BLaER1 (cell line): ENCODE measurements around the gene EIPR1.
"Not testable (repeated sequence)": the region's sequence is repeated elsewhere in the genome, so short reads cannot be mapped to it uniquely, and the experiment has no call there.

ENCODE experiments used
- H3K27ac ChIP-seq: shearing (Covaris generic); formaldehyde crosslinking; 2 replicates; pipeline ENCODE4 v1.8.1; 2022
- H3K27me3 ChIP-seq: shearing (Covaris generic); formaldehyde crosslinking; 2 replicates; pipeline ENCODE4 v1.8.1; 2022
- H3K36me3 ChIP-seq: shearing (Covaris generic); formaldehyde crosslinking; 2 replicates; pipeline ENCODE4 v1.8.1; 2022
- H3K4me1 ChIP-seq: shearing (Covaris generic); formaldehyde crosslinking; 2 replicates; pipeline ENCODE4 v1.8.1; 2022
- H3K4me2 ChIP-seq: shearing (Covaris generic); formaldehyde crosslinking; 2 replicates; pipeline ENCODE4 v1.8.1; 2022
- H3K4me3 ChIP-seq: shearing (Covaris generic); formaldehyde crosslinking; 2 replicates; pipeline ENCODE4 v1.8.1; 2022
- H3K9ac ChIP-seq: shearing (Covaris generic); formaldehyde crosslinking; 2 replicates; pipeline ENCODE4 v1.8.1; 2022
- H3K9me3 ChIP-seq: shearing (Covaris generic); formaldehyde crosslinking; 2 replicates; pipeline ENCODE4 v1.8.1; 2022
- H4K20me1 ChIP-seq: shearing (Covaris generic); formaldehyde crosslinking; 2 replicates; pipeline ENCODE4 v1.8.1; 2022
- Cebpa-rat ChIP-seq: shearing (Covaris generic); IDR thresholded peaks from 2 replicates; pipeline ENCODE4 v1.8.1; 2022

Gene EIPR1

DNA sequence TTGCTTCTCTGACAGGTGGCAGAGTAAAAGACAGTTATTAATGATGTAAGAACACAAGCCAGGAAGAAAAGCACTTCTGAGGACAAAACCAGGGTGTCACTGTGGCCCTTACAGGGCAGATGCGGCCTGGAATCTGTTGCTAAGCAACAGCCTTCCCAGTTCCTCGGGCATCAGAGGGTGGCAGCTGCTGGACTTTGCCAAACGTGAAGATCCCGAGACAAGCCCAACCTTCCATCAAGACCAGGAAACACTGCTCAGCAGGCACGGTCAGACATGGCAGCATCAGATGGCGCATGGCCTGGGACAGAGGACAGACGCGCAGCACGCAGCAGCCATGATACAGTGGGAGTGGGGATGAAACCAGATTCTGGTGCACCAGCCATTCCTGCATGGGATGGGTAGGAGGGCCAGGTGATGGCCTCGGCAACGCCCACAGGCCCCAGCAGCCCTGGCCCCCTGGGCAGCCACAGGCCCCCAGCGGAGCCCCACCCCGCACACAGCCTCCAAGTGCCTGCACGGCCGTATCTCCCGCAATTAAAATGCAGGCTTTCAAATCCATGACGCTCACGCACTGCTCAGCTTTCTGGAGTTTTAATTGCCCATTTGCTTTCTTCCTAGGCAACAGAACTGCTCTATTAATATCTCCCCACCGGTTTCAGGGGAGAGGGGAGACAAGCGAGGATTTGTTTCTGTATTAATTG is 89.0 kb downstream of the EIPR1 start:
- no peak overlapping the region; the same call in 1 of the 2 replicates for H3K4me3 ChIP-seq
- no peak overlapping the region for H3K27ac ChIP-seq
- no peak for TF ChIP-seq Cebpa-rat
- no peaks in the 10 kb centered on the region for H3K4me1 ChIP-seq
- 0 out of 2 replicates have a peak, but pooled peaks cover 7% of the 10 kb centered on the region for H4K20me1 ChIP-seq
- H3K9me3 ChIP-seq: peaks cover 55% of the 10 kb centered on the region
- no peak overlapping the region for H3K4me2 ChIP-seq
- H3K27me3 ChIP-seq: no peaks in the 10 kb centered on the region
- H3K9ac ChIP-seq: no peak overlapping the region
- H3K36me3 ChIP-seq: peaks cover 50% of the 10 kb centered on the region

DNA sequence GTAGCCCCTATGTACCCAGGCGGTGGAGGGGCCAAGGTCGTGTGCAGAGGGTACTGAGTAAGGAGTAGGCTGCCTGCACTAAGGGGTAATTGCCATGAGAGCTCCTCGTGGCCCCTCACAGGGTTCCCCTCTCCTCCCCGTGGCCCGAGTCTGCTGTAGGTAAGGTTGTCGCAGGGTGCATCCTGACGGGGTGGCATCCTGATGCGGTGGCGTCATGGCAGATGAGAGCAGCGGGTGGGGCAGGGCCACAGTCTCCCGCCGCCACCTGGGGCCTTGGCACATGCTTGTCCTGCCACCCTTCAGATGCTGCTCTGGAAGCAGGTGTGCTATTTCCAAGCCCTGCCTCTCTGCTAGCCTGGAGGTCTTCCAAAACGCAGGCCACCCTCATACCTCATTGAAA is 89.7 kb downstream of the EIPR1 start:
- no peak overlapping the region for H3K27ac ChIP-seq
- H3K4me3 ChIP-seq: no peak overlapping the region; the same call in 1 of the 2 replicates
- no peak overlapping the region for H3K4me2 ChIP-seq
- H3K27me3 ChIP-seq: no peaks in the 10 kb centered on the region
- H3K9me3 ChIP-seq: peaks cover 55% of the 10 kb centered on the region
- peaks cover 50% of the 10 kb centered on the region for H3K36me3 ChIP-seq
- H3K4me1 ChIP-seq: no peaks in the 10 kb centered on the region
- no peak for TF ChIP-seq Cebpa-rat
- H4K20me1 ChIP-seq: no peaks in the 10 kb centered on the region; the same call in 1 of the 2 replicates
- H3K9ac ChIP-seq: no peak overlapping the region

DNA sequence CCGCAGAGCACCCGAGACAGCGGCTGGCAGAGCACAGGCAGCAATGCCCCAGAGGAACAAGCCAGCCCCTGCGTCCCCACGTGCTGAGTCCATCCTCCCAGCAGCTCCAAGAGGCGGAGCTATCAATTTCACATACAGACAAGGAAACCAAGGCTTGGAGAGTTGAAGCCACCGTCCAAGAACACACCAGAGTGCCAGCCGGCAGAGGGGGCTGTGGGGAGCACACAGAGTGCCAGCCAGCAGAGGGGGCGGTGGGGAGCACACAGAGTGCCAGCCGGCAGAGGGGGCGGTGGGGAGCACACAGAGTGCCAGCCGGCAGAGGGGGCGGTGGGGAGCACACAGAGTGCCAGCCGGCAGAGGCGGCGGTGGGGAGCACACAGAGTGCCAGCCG is 91.0 kb downstream of the EIPR1 start:
- not testable (repeated sequence) for H3K4me3 ChIP-seq, H3K4me1 ChIP-seq, H3K27me3 ChIP-seq, H3K27ac ChIP-seq, H3K4me2 ChIP-seq, H3K9ac ChIP-seq, H4K20me1 ChIP-seq
- H3K9me3 ChIP-seq: peaks cover 55% of the 10 kb centered on the region
- H3K36me3 ChIP-seq: peaks cover 42% of the 10 kb centered on the region

DNA sequence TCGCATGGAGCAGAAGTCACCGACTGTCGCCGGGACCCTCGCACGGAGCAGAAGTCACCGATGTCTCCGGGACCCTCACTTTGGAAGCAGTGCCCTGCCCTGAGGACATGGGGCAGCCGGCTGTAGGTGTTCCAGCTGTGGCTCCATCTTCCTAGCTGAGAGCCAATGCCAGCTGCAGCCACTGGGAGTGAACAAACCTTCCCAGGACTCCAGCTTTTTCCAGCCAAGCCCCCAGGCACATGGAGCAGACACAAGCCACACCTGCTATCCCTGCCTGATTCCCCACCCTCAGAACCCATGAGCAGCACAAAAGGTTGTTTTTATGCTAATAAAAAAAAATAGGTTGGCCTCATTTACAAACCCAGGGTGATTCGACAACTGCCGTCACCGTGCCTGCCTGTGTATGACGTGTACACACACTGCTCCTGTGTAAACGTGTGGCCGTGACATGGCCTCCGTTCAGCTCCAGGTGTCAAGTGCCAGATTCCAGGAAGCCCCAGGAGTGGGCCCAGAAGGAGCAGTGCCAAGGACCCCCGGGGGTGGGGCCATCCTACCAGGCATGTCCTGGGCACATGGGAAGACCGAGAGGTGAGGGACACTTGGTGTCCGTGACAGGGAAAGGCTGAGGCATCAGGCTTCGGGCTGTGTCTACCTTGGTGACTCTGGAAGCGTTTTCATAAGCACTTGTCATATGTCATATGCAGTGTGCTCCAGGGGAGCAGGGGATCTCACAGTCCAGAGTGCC is 91.5 kb downstream of the EIPR1 start:
- TF ChIP-seq Cebpa-rat: no peak
- H3K4me3 ChIP-seq: no peak overlapping the region
- H3K4me1 ChIP-seq: no peaks in the 10 kb centered on the region
- no peak overlapping the region for H3K4me2 ChIP-seq
- peaks cover 53% of the 10 kb centered on the region for H3K9me3 ChIP-seq
- H3K36me3 ChIP-seq: peaks cover 43% of the 10 kb centered on the region
- H3K27ac ChIP-seq: no peak overlapping the region
- no peaks in the 10 kb centered on the region for H3K27me3 ChIP-seq
- no peak overlapping the region for H3K9ac ChIP-seq
- H4K20me1 ChIP-seq: peaks cover 7% of the 10 kb centered on the region; the same call in 1 of the 2 replicates

DNA sequence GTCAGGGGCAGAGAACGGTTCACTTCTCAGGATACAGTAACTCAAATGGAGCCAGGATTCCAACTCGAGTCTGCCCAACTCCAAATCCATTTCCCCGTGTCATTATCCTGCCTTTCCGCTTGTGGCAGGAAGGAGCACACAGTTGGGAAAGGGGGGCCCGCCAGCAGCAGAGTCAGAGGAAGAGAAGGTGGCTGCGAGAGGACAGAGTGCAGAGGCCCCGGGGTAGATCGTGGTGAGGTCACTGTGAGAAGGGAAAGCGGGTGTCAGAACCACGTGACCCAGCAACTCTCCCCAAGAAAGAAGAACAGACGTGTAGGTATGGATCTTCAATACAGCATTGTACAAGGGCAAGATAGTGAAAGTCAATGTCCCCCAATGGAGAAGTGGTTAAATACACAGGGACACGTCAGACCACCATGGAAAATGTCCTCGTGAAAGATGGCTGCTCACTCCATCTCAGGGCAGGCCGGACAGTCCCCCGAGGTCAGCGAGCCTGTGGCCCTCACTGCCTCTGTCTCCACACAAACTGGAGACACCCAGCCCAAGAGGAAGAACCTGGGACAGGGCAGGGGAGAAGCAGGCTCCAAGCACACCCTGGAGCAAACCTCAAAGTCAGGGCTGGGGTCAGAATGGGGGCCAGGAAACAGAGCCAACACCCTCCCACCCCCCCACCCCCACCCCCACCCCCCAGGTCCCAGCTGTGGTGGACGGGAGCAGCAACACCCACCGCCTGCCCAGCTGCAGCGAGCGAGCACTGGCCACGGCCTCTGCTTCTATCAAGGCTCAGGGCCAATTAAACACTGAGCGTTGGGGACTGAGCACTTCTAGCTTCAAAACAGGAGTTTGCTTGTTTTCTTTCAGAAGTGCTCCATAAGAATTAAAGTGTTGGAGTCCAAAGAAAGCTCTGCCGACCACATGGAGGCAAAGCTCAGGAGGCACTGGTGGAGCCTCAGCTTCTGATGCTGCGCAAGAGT is 92.7 kb downstream of the EIPR1 start:
- Histone ChIP-seq H3K27me3 (no peaks in the 10 kb centered on the region), H4K20me1 (peaks cover 18% of the 10 kb centered on the region; the same call in 1 of the 2 replicates), H3K4me2 (no peak overlapping the region), H3K27ac (no peak overlapping the region), H3K9ac (no peak overlapping the region), H3K36me3 (peaks cover 45% of the 10 kb centered on the region), H3K4me3 (no peak overlapping the region), H3K4me1 (peaks cover 10% of the 10 kb centered on the region), H3K9me3 (peaks cover 42% of the 10 kb centered on the region)
- TF ChIP-seq Cebpa-rat: no peak

DNA sequence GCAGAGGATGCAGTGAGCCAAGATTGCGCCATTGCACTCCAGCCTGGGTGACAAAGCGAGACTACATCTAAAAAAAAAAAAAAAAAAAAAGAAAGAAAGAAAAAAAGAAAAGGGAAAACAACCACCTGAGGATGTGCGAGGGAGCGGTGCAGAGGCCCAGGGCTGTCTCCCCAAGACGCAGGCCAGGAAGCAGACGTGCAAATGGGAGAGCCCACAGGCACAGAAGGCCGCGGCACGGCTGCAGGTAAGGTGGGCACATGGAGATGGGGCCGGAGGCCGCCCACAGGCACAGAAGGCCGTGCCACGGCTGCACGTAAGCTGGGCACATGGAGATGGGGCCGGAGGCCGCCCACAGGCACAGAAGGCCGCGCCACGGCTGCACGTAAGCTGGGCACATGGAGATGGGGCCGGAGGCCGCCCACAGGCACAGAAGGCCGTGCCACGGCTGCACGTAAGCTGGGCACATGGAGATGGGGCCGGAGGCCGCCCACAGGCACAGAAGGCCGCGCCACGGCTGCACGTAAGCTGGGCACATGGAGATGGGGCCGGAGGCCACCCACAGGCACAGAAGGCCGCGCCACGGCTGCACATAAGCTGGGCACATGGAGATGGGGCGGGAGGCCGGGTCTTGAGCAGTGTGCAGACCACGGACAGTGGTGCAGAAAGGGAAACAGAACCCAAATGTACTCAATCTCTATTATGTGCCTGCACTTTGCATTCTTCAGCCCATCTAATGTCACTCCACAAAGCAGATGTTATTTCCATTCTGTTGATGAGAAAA is 93.6 kb downstream of the EIPR1 start:
- not testable (repeated sequence) for H3K27me3 ChIP-seq, H3K4me3 ChIP-seq, H3K9ac ChIP-seq, H3K4me2 ChIP-seq, H3K27ac ChIP-seq
- Histone ChIP-seq H3K4me1 (peaks cover 16% of the 10 kb centered on the region), H4K20me1 (peaks cover 19% of the 10 kb centered on the region; the same call in 1 of the 2 replicates), H3K36me3 (peaks cover 39% of the 10 kb centered on the region), H3K9me3 (peaks cover 33% of the 10 kb centered on the region)

DNA sequence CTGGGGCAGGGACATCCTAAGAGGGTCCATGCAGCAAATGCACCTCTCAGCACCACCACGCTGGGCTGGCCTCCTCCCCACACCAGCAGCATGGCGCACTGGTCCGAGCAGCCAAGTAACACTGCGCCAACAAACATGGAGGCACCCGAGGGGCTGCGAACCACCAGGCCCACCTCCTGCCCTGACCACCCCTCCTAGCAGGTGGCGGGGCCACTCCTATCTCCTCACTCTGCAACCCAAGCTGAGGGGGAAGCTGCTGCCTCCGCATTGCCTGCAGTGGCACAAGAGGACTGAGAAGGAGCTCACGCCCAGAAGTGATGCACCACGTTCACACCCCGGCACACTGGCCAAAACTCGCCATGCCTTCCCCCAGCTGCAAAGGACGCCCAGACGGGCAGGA is 94.4 kb downstream of the EIPR1 start:
- no peak overlapping the region for H3K9ac ChIP-seq
- peaks cover 34% of the 10 kb centered on the region for H3K36me3 ChIP-seq
- peaks cover 23% of the 10 kb centered on the region for H3K4me1 ChIP-seq
- no peak overlapping the region for H3K4me2 ChIP-seq
- H4K20me1 ChIP-seq: peaks cover 19% of the 10 kb centered on the region; the same call in 1 of the 2 replicates
- H3K9me3 ChIP-seq: peaks cover 25% of the 10 kb centered on the region
- H3K27me3 ChIP-seq: no peaks in the 10 kb centered on the region
- TF ChIP-seq Cebpa-rat: no peak
- H3K4me3 ChIP-seq: no peak overlapping the region
- H3K27ac ChIP-seq: no peak overlapping the region

DNA sequence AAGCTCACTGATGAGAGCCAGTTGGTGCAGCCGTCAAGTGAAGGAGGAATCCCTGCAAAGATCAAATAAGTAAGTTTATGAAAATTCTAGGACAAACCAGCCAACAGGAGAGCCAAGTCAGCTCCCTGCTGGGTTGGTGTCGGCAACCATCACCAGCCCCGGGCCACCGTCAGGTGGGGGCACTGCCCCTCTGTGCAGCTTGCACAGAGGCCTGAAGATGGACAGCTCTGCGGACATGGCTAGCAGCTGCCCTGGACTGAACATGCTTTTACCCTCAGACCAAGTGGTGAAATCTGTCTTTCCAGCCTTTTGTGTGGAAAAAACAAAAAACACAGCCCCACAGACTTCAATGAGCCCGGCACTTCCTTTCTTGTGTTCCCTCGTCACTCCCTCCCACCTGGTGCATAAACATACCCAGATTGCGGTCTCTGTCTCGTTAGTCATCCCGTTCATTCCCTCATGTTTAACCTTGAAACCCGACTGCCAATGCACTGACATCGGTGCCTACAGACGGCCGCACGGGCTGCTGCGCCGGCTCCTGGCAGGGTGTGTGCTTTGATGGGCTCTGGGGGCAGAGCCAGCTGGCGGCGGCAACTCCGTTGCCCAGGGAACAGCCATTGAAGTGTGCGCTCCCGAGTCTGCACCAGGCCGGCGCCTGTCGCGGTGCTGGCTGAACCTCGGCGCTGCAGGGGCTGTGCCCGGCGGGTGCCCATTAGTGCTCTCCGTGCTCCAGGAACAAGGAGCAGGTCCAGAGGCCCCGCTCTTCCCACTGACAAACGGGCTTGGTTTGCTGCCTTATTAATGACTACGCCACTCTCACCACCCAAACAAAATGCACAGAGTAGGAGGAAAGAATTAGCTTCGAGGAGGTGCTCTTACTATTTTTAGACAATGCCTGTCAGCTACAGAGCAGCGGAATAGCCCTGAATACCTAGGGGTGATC is 95.3 kb downstream of the EIPR1 start:
- Histone ChIP-seq H3K4me3 (no peak overlapping the region), H3K9ac (no peak overlapping the region), H3K27ac (no peak overlapping the region), H3K4me1 (peaks cover 23% of the 10 kb centered on the region), H3K27me3 (no peaks in the 10 kb centered on the region), H3K36me3 (peaks cover 36% of the 10 kb centered on the region), H3K9me3 (peaks cover 16% of the 10 kb centered on the region), H3K4me2 (no peak overlapping the region), H4K20me1 (peaks cover 19% of the 10 kb centered on the region; the same call in 1 of the 2 replicates)
- TF ChIP-seq Cebpa-rat: no peak
